HG02840 (cell line): ENCODE measurements around the gene KIAA1671.

Experiments used
- ATAC-seq: cut with Tn5 transposase; IDR thresholded peaks from one replicate; pipeline ENCODE4 v1.9.1; 2021; ENCODE audit warnings: mild to moderate bottlenecking, moderate library complexity, moderate number of reproducible peaks; ENCODE audit not compliant: unreplicated experiment, low FRiP score

The KIAA1671 gene

GRCh38 chr22:25084405-25085107, 132.0 kb downstream of the KIAA1671 start:
- no peak for ATAC-seq

- no peak for ATAC-seq
Observed at GRCh38 chr22:25085156-25085555, 132.6 kb downstream of the KIAA1671 start.

GRCh38 chr22:25085930-25086901, 133.7 kb downstream of the KIAA1671 start:
- ATAC-seq, result peak; percentile 79

- ATAC-seq, result no peak
Observed at GRCh38 chr22:25086902-25087282, 134.4 kb downstream of the KIAA1671 start.

GRCh38 chr22:25090225-25090890, 137.8 kb downstream of the KIAA1671 start:
- ATAC-seq, result no peak

- no peak for ATAC-seq
Observed at GRCh38 chr22:25091458-25091857, 138.9 kb downstream of the KIAA1671 start.

- ATAC-seq, result no peak
Observed at GRCh38 chr22:25092119-25092518, 139.6 kb downstream of the KIAA1671 start.

GRCh38 chr22:25094579-25094978, 142.1 kb downstream of the KIAA1671 start:
- ATAC-seq, result no peak

- no peak for ATAC-seq
Observed at GRCh38 chr22:25095869-25096268, 143.4 kb downstream of the KIAA1671 start.

GRCh38 chr22:25096638-25097405, 144.3 kb downstream of the KIAA1671 start:
- no peak for ATAC-seq

- no peak for ATAC-seq
Observed at GRCh38 chr22:25098445-25099081, 146.0 kb downstream of the KIAA1671 start.

GRCh38 chr22:25099202-25099601, 146.7 kb downstream of the KIAA1671 start:
- ATAC-seq, result no peak

- ATAC-seq, result no peak
Observed at GRCh38 chr22:25100402-25100801, 147.9 kb downstream of the KIAA1671 start.

- no peak for ATAC-seq
Observed at GRCh38 chr22:25100948-25101347, 148.4 kb downstream of the KIAA1671 start.

- ATAC-seq, result no peak
Observed at GRCh38 chr22:25101501-25101900, 149.0 kb downstream of the KIAA1671 start.

- ATAC-seq, result no peak
Observed at GRCh38 chr22:25101986-25102385, 149.5 kb downstream of the KIAA1671 start.

- ATAC-seq, result no peak
Observed at GRCh38 chr22:25102722-25103121, 150.2 kb downstream of the KIAA1671 start.

GRCh38 chr22:25104367-25104766, 151.9 kb downstream of the KIAA1671 start:
- ATAC-seq, result no peak

- ATAC-seq, result no peak
Observed at GRCh38 chr22:25105817-25106650, 153.5 kb downstream of the KIAA1671 start.
